Activated T-helper 9 cell treated with anti-CD3 and anti-CD28 coated beads, Interleukin-2, amount 50 U/mL, for 16 hours (primary cell): ENCODE data around the gene DHFR.
"Not testable (repeated sequence)": the region's sequence is repeated elsewhere in the genome, so short reads cannot be mapped to it uniquely, and the experiment has no call there.

Experiments used
- DNase-seq: peaks from one replicate; pipeline ENCODE4 v3.0.0-alpha.2; 2020; ENCODE audit warnings: low read depth

Gene DHFR

GRCh38 chr5:80597500-80597899 is 57.3 kb downstream of the DHFR start:
- DNase-seq = no peak

- DNase-seq = no peak
These were observed 60.0 kb downstream of the DHFR start for GRCh38 chr5:80594810-80595209.

GRCh38 chr5:80592761-80593160 is 62.0 kb downstream of the DHFR start:
- no peak for DNase-seq

- no peak for DNase-seq
These were observed 62.7 kb downstream of the DHFR start for GRCh38 chr5:80592105-80592504.

GRCh38 chr5:80591352-80591751 is 63.4 kb downstream of the DHFR start:
- no peak for DNase-seq

- DNase-seq = no peak
These were observed 64.0 kb downstream of the DHFR start for GRCh38 chr5:80590766-80591165.

GRCh38 chr5:80588858-80589540 is 65.8 kb downstream of the DHFR start:
- no peak for DNase-seq

- DNase-seq = no peak
These were observed 70.0 kb downstream of the DHFR start for GRCh38 chr5:80584770-80585169.

- DNase-seq = not testable (repeated sequence)
These were observed 74.5 kb downstream of the DHFR start for GRCh38 chr5:80580291-80580690.

- DNase-seq = no peak
These were observed 75.7 kb downstream of the DHFR start for GRCh38 chr5:80579050-80579449.

- DNase-seq = no peak
These were observed 77.1 kb downstream of the DHFR start for GRCh38 chr5:80577707-80578106.

GRCh38 chr5:80576383-80576782 is 78.4 kb downstream of the DHFR start:
- DNase-seq = no peak
